DMS 273 treated with DMSO at 0.1 percent for 48 hours (cell line): ENCODE measurements around the gene SLC29A3.
"Not testable (repeated sequence)": the region's sequence is repeated elsewhere in the genome, so short reads cannot be mapped to it uniquely, and the experiment has no call there.

Experiments used
- DNase-seq: peaks from one replicate; lab custom pipeline; 2025; lab: John Stamatoyannopoulos, UW

Gene SLC29A3

DNA sequence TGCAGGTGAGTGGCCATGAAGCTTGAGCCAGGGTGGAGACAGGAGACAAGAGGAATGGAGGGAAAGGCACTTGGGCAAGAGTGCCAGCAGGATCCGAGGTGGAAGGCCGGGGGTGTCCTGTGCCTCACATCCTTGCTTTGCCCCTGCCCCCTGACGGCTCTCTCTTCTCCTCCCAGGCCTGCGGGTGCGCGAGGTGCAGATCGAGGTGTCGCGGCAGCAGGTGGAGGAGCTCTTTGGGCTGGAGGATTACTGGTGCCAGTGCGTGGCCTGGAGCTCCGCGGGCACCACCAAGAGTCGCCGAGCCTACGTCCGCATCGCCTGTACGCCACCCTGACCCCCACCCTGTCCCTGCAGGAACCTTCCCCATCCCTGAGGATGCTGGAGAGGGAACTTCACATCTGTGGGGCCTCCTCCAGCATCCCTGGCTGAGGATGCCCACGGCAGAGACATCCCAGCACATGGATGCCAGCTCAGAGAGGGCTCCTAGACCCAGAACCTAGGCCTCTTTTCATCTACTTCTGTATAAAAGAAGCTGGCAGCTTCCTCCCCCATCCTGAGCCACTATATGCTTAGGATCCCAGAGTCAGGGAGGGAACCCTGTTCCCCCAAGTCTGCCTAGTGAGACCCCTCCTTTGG lies 34.4 kb upstream of the SLC29A3 start:
- DNase-seq = no peak

DNA sequence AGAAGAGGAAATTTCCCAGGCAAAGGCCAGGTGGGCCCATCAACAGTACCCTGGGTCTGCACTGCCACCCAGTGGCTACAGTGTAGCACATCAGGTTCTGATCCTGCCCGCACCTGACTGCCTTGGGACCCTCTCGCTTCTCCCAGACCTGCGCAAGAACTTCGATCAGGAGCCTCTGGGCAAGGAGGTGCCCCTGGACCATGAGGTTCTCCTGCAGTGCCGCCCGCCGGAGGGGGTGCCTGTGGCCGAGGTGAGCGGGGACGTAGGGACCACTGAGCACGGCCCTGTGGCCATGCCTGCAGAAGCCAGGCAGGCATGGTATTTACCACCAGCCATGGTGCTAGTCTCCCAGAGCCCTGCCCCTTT lies 33.9 kb upstream of the SLC29A3 start:
- no peak for DNase-seq

DNA sequence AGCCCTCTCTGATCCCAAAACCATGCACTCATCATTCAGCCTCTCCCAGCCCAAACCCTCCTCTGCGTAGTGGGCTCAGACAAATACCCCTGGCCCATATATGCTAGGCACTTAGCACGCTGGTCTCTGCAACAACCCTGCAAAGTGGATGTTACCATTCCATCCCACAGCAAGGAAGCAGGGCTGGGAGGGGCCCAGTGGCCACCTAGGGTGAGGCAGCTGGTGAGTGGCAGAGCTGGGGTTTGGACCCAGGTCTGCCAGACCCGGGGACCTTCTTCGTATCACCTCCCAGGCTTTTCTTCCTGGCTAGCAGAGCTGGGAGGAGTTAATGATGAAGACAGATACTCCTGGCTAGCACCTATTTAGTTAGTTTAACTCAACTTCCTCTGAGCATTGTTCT lies 33.1 kb upstream of the SLC29A3 start:
- no peak for DNase-seq

DNA sequence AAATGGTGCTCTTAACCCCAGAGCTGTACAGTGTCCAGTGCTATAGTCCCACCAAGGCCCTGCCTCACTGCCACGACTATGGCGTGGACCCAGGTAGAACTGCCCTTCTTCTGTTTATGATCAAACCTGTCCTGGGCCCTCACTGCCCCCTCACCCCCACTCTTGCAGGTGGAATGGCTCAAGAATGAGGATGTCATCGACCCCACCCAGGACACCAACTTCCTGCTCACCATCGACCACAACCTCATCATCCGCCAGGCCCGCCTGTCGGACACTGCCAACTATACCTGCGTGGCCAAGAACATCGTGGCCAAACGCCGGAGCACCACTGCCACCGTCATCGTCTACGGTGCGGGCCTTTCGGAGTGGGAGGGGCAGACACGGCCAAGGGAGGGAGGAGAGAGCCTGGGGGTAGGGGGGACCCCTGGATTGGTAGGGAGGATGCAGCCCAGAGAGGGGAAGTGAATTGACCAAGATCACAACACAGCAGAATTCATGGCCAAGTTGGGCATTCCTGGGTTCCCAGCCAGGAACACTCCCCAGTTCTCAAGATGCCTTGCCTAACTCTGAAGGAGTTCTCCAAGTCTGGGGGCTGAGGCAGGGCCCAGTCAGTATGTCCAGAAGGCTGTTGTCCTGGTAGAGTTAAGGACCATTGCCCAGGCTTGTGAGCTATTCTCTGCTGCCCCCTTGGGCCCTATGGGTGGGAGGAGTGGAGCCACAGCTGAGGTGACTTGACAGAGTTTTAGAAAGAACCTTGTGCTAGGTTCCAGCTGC lies 32.4 kb upstream of the SLC29A3 start:
- DNase-seq = no peak

DNA sequence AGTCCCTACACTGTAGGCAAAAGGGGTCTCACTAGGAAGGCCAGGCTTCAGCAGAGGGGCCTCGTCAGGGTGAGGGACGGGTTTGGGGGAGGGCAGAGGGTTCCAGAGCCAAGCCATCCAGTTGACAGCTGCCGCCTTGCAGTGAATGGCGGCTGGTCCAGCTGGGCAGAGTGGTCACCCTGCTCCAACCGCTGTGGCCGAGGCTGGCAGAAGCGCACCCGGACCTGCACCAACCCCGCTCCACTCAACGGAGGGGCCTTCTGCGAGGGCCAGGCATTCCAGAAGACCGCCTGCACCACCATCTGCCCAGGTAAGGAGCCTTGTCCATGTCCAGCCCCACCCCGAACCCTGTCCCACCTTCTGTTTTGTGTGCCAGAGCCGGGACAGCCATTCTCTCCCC lies 31.6 kb upstream of the SLC29A3 start:
- no peak for DNase-seq

DNA sequence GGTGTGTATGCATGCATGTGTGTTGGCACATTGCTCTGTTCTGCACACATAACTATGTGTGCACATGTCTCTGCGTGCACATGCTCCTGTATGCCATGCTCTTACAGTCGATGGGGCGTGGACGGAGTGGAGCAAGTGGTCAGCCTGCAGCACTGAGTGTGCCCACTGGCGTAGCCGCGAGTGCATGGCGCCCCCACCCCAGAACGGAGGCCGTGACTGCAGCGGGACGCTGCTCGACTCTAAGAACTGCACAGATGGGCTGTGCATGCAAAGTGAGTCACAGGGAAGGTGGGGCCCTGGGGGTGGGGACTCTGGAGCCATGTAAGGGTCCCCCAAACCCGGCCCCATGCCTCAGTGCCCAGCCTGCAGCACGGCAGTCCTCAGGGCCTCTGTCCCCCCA lies 30.6 kb upstream of the SLC29A3 start:
- DNase-seq = no peak

DNA sequence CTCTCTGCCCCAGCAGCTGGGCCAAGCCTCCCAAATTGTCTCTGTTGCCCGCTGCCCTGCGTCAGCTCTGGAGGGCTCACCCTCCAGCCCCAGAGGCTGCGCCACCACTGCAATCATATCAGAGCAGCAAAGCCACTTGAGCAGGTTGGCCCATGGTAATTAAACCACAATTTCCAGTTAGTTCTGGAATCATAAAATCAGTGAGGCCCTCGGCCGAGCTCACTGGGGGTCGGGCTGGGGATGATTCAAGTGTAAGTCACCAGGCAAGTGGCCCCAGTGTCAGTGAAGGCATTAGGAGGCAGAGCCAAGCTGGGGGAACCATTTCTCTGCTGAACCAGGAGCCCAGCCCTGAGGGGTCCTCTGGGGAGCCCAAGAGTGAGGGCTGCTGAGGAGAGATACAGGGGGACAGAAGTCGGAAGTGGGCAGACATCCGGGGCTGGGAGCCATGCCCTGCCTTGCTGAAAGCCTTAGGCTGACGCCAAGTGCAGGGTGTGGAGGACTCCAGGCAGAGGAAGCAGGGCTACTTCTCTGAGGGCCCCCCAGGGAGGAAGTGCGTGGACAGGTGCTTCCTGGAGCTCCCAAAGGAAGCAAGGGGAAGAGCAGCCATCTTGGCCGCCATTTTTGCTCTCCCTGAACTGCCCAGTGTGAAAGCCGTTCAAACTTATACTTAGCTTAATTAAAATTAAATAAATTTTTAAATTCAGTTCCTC lies 29.5 kb upstream of the SLC29A3 start:
- DNase-seq = no peak

DNA sequence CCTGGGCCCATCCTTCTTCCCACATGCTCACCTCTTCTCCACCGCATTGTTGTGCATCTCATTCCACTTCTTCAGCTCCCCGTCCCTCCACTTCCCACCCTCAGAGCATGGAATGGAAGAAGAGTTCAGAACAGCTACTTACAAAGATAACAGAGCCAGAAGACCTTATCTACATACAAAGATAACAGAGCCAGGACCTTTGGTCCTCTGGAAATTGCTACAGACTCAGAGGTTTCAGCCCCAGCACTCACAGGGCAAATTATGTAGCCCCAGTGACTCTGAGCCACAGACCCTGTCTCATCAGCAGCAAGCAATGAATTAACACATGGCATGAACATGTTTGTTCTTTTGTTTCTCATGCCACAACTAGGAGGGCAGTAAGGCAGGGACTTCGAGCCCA lies 28.7 kb upstream of the SLC29A3 start:
- DNase-seq = no peak

DNA sequence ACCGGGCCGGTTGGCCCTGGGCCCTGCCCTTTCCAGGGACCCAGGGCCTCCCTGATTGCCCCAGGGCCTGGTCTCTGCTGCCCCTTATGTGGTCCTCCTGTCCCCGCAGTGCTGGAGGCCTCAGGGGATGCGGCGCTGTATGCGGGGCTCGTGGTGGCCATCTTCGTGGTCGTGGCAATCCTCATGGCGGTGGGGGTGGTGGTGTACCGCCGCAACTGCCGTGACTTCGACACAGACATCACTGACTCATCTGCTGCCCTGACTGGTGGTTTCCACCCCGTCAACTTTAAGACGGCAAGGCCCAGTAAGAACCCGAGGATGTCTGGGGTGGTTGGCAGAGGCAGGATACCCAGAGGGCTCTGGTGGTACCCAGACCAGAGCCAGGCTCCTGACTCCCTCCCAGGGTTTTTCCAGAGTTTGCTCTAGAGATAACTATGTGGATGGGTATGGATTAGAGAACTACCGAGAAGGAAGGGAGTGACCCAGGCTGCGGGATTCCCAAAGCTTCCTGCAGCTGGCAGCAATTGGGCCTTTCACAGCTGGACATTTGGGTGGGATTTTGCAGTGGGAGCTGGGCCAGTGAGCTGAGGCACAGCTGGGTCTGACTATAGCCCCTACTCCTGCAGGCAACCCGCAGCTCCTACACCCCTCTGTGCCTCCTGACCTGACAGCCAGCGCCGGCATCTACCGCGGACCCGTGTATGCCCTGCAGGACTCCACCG lies 28.1 kb upstream of the SLC29A3 start:
- no peak for DNase-seq

DNA sequence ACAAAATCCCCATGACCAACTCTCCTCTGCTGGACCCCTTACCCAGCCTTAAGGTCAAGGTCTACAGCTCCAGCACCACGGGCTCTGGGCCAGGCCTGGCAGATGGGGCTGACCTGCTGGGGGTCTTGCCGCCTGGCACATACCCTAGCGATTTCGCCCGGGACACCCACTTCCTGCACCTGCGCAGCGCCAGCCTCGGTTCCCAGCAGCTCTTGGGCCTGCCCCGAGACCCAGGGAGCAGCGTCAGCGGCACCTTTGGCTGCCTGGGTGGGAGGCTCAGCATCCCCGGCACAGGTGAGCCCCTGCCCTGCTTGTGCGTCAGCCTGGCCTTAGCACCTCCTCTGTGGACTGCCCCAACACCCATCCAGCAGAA lies 27.5 kb upstream of the SLC29A3 start:
- DNase-seq = no peak

DNA sequence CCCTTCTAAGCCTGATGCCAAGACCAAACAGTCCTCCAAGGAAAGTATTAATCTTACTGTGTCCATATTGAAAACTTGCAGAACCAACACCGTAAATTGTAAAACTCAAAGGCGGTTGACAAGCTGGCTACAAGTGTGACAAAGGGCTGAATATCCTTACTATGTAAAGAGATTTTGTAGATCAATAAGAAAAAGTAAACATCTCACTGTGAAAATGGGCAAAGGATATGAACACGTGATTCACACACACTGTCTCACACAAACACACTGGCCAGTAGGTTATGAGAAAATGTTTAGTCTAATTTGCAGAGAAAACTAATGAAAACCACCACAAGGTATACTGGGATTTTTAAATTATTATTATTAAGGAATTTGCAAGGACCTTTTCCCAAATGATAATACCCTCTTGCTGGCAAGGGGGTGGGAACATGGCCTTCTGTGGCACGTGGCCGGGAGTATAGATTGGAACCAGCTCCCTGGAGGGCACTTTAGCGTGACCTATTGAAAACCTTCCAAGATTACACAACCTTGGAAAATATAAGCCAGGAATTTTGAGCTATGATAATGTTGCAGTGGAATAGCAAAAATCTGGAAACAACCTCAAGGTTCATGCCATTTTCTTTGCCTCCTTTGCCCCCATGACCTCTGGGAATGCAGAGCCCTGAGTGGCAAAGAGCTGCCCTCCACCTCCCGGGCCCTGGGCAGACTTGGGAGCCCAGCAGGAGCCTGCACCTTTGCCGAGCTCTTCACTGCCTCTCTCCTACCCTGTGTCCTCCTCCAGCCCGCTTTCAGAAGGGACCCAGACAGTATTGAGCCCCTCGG lies 26.2 kb upstream of the SLC29A3 start:
- DNase-seq = no peak

DNA sequence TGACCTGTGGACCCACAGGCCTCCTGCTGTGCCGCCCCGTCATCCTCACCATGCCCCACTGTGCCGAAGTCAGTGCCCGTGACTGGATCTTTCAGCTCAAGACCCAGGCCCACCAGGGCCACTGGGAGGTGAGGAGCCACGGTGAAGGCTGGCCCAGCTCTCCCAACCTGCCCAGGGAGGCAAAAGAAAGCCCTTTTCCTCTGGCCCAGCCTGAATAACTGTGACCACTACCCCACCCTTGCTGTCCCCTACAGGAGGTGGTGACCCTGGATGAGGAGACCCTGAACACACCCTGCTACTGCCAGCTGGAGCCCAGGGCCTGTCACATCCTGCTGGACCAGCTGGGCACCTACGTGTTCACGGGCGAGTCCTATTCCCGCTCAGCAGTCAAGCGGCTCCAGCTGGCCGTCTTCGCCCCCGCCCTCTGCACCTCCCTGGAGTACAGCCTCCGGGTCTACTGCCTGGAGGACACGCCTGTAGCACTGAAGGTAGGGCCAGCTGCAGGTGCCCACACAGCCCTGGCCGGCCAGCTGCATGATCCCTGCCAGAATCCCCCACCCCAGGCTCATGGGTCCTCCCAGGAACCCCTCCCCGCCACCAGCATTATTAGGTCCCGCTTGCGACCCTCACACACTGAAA lies 25.5 kb upstream of the SLC29A3 start:
- no peak for DNase-seq

DNA sequence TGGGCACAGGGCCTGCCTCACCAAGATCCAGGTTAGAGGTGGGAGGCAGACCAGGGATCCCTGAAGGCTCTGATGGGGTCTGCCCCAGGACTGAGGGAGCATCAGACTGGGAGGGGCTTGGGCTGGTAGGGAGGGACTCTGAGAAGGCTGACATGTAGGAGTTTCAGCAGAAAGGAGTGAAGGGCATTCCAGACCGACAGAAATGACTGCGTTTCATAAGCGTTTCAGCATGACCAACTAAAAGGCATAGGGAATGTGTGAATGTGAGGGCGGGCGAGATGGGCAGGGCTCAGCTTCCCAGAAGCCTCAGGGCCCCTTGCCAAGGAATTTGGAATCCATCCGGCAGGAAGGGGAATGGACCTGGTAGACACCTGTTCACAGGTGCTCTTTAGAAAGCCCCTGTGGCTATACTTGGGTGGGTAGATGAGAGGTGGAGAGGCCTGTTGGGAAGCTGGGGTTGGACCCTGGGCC lies 24.9 kb upstream of the SLC29A3 start:
- no peak for DNase-seq

DNA sequence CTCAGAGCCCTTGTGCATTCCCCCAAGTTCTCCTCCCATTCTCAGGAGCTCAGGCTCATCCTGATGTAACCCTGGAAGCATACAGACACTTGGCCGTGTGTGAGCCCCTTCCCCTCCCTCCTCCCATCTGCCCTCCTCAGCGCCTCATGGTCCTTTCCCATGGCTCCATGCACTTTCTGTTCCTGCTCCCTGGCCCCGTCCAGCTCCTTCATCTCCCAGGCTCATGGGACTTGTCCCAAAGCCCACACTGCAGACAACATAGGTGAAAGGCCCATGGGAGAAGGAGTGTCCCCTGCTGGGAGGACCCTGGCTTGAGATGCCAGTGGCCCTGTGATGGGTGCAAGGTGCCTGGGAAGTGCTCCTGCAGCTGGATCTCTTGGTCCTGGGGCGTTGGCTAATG lies 24.2 kb upstream of the SLC29A3 start:
- DNase-seq = no peak

DNA sequence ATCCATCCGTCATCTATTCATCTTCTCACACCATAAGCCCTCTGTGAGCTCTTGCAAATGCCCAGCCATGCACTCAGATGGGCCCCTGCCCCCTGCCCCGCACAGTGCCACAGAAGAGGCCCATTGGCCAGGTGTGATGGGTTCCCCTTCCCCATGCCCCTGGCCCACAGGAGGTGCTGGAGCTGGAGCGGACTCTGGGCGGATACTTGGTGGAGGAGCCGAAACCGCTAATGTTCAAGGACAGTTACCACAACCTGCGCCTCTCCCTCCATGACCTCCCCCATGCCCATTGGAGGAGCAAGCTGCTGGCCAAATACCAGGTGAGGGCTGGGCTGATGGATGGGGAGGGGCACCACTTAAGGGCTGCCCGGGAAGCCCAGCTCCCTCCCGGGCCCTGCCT lies 23.4 kb upstream of the SLC29A3 start:
- no peak for DNase-seq

DNA sequence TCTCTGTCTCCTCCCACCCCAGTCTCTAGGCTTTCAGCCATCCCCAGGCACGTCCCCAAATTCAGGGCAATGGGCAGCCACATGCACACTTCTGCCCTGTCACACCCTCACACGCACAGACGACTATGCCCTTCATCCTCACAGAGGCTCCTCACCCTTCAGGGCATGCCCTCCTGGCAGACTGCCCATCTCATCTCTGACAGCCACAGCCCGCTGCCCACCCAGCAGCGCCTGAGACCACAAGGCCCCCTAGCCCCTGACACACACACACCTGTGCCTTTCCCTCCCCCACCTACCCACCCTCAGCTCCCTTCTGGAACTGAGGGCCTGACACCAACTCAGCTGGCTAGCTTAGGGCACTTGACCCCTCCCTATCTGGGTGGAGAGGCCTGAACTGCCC lies 23.0 kb upstream of the SLC29A3 start:
- DNase-seq = no peak

DNA sequence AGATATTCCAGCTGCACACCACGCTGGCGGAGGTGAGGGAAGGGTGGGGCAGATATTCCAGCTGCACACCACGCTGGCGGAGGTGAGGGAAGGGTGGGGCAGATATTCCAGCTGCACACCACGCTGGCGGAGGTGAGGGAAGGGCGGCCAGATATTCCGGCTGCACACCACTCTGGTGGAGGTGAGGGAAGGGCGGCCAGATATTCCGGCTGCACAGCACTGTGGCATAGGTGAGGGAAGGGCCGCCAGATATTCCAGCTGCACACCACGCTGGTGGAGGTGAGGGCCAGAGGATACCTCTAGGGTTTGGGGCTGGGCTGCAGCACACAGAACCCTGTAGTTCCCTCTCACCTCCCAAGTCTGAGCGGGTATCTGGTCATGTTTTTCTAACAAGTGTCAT lies 22.2 kb upstream of the SLC29A3 start:
- DNase-seq = not testable (repeated sequence)

DNA sequence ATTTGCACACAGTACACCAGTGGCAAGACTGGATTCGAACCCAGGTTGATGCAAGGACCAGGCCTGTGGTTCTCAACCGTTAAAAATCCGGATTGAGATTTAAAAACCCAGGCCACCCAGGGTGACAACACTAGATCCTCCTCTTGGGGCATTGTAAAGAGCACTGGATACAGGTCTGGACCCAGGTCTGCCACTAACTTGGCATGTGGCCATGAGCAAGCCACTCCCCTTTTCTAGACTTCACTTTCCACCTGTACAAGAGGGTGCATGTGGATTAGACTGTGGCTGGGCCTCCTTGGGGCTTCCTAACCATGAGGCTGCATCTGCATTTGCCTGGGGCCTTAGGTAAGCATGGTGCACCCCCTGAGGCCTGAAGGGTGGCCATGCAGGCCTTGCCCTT lies 21.7 kb upstream of the SLC29A3 start:
- DNase-seq = no peak

DNA sequence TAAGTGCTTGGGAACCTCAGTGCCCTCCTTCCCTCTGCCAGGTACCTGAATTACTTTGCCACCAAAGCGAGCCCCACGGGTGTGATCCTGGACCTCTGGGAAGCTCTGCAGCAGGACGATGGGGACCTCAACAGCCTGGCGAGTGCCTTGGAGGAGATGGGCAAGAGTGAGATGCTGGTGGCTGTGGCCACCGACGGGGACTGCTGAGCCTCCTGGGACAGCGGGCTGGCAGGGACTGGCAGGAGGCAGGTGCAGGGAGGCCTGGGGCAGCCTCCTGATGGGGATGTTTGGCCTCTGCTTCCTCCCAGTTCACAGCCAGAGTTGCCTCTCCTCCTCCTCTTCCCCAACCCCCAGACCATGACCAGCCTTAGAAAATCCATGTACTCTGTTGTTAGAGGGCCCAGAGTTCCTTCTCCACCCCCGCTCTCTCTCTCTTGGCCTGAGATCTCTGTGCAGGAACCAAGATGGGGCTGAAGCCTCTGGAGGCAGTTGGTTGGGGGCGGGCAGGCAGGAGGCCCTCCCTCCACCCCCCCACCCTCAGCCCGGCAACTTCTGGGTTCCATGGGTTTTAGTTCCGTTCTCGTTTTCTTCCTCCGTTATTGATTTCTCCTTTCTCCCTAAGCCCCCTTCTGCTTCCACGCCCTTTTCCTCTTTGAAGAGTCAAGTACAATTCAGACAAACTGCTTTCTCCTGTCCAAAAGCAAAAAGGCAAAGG lies 19.8 kb upstream of the SLC29A3 start:
- no peak for DNase-seq

DNA sequence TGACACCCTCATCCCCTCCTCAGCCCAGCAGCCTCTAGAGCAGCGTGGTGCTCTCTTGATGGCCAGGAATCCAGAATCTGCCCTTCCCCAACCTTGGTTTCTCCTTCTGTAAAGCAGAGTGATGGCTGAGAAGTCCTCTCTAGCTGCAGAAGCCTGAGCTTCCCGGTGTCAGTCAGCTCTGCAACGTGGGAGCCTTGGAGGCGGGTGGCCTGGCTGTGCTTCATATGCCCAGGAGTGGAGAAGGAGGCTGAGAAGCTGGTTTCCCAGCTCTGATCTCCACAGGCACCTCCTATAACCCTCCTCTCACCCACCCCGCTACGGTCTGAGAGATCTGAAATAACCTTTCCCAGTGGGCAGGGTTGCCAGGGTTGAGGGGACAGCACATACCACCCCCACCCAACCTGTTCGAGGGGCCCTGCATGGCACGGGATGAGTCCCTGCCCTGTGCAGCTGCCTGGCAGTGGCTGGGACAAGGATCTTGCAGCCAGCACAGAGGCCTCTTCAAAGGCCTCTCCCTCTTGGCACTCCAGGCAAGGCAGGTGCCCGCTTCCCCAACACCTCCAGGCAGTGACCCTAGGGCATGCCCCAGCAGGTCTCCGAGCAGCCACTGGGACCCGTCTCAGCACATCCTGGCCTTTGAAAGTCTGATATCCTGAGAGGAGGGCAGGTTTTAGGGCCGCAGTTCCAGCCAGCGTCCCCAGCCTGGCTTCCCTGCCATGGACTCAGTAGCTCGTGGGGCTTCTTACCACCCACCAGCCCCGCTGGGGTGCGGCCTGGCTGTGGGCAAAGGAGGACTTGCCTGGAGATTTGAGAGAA lies 18.3 kb upstream of the SLC29A3 start:
- no peak for DNase-seq
